Bronchial epithelial cell (primary cell): ENCODE measurements around the gene ALOXE3. TPM values are rescaled to one million over a fixed set of nuclear protein-coding genes. Genes with fewer than 3 reads are reported as not detected.
A peak's percentile ranks its signal among the peaks of the same experiment; 100 is the strongest.

ENCODE experiments used
- DNase-seq: peaks from one replicate; pipeline ENCODE4 v3.0.0-alpha.2; 2010; ENCODE audit warnings: low read depth
- FAIRE-seq: peaks from 2 replicates; lab custom pipeline; 2011; peaks lifted over from hg19 to GRCh38; lab: Jason Lieb, UNC
- H3K27me3 ChIP-seq: 2 replicates; pipeline ENCODE4 v1.5.1; 2011; ENCODE audit warnings: low read length; ENCODE audit not compliant: control insufficient read depth, insufficient read depth
- H3K36me3 ChIP-seq: 2 replicates; pipeline ENCODE4 v1.5.1; 2011; ENCODE audit warnings: low read length; ENCODE audit not compliant: control insufficient read depth, insufficient read depth
- H3K4me3 ChIP-seq: 2 replicates; pipeline ENCODE4 v1.5.1; 2011; ENCODE audit warnings: mild to moderate bottlenecking, low read depth, low read length, control low read depth
- CTCF ChIP-seq: IDR thresholded peaks from 2 replicates; pipeline ENCODE4 v1.5.1; 2011; ENCODE audit warnings: mild to moderate bottlenecking, moderate library complexity, low read length, control low read depth, inconsistent platforms; ENCODE audit not compliant: insufficient read depth, severe bottlenecking
- total RNA-seq: library from RNA; depleted of rRNA; stranded (reverse); fragments of >200 nt; gene quantifications from 2 replicates; pipeline ENCODE4 v1.2.1, GENCODE V29; 2014

Gene ALOXE3
- total RNA-seq, 1 donor from 2014 or later: 1.3 TPM

DNA sequence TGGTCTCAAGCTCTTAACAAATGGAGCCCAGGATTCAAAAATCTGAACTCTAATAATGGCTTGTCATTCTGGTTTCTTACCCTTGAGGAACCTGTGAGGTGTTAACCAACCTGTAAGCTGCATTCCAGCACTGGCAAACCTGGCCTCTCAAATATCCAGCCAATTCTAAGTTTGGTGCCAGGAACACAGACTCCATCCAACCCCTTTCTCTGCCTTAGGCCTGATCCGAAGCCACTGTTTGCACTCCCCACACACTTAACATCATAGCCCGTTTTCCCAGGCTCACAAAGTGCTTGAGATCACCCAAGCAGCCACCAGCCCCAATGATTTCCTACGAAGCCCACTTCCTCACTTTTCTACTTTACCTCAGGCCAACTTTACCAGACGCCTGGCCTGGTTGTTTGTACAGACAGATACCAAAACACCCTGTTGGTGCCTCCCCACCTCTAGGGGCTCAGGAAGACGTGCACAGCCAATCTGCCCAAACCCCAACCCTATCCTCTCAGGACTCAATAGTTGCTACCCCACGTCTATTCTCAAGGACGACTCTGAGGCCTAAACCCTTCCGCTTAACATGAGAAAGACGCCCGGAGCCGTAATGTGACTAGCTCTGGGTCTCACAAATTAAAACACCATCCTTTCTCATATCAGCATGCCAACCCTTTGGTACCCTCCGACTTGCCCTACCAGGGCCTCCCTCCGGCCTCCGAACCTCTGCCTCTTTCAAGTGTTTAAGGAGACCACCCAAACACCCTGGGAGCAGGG is 37.1 kb upstream of the ALOXE3 start:
- FAIRE-seq: no peak
- peak overlapping the region; percentile 88 for H3K4me3 ChIP-seq
- DNase-seq: peak; percentile 27
- H3K36me3 ChIP-seq: peaks cover 24% of the 10 kb centered on the region
- no peak for TF ChIP-seq CTCF
- H3K27me3 ChIP-seq: no peaks in the 10 kb centered on the region

- no peaks in the 10 kb centered on the region for H3K27me3 ChIP-seq
- DNase-seq: no peak
- H3K36me3 ChIP-seq: peaks cover 27% of the 10 kb centered on the region
- TF ChIP-seq CTCF: no peak
- peak overlapping the region; percentile 88 for H3K4me3 ChIP-seq
- no peak for FAIRE-seq
Observed at GRCh38 chr17:8154608-8155155, 36.4 kb upstream of the ALOXE3 start.

GRCh38 chr17:8153957-8154607 is 35.8 kb upstream of the ALOXE3 start:
- Histone ChIP-seq H3K4me3 (peak overlapping the region; percentile 88), H3K27me3 (no peaks in the 10 kb centered on the region), H3K36me3 (peaks cover 33% of the 10 kb centered on the region)
- DNase-seq: peak; percentile 94
- no peak for TF ChIP-seq CTCF
- peak; percentile 43 for FAIRE-seq

- peak; percentile 32 for FAIRE-seq
- no peak for TF ChIP-seq CTCF
- H3K36me3 ChIP-seq: peaks cover 37% of the 10 kb centered on the region
- DNase-seq: peak; percentile 96
- peak overlapping the region; percentile 88 for H3K4me3 ChIP-seq
- H3K27me3 ChIP-seq: no peaks in the 10 kb centered on the region
Observed at GRCh38 chr17:8153525-8153956, 35.2 kb upstream of the ALOXE3 start.

GRCh38 chr17:8153031-8153451 is 34.7 kb upstream of the ALOXE3 start:
- H3K36me3 ChIP-seq: peaks cover 42% of the 10 kb centered on the region
- FAIRE-seq: no peak
- peak overlapping the region; percentile 83 for H3K4me3 ChIP-seq

More at GRCh38 chr17:8153031-8153451, 34.7 kb upstream of the ALOXE3 start:
- H3K27me3 ChIP-seq: no peaks in the 10 kb centered on the region
- no peak for TF ChIP-seq CTCF
- no peak for DNase-seq
